ENCODE measurements around the gene ATXN7L1.

ATXN7L1 gene

GRCh38 chr7:105648561-105649401 is 227.6 kb downstream of the ATXN7L1 start:
- no peak for DNase-seq (ENCODE audit: low read depth in 2 of 2)

DNA sequence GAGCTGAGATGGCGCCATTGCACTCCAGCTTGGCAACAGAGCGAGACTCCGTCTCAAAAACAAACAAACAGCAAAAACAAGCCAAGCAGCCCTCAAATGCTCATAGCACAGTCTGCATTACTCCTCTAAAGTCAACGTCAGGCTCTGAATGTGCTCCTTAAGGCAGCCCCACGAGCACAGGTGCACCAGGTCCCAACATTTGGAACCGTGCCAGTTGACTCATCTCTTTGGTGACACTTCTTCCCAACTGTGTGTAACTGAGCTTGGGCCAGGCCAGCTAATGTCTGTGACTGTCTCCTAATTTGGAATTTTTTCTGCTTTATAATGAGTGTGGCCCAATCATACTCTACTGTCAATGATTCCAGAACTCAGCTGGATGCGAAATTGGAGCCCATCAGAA is 228.8 kb downstream of the ATXN7L1 start:
- no peak for DNase-seq (ENCODE audit: low read depth in 2 of 2)

- no peak for DNase-seq (ENCODE audit: low read depth in 2 of 2)
These were observed 231.5 kb downstream of the ATXN7L1 start for GRCh38 chr7:105644937-105645336.

DNA sequence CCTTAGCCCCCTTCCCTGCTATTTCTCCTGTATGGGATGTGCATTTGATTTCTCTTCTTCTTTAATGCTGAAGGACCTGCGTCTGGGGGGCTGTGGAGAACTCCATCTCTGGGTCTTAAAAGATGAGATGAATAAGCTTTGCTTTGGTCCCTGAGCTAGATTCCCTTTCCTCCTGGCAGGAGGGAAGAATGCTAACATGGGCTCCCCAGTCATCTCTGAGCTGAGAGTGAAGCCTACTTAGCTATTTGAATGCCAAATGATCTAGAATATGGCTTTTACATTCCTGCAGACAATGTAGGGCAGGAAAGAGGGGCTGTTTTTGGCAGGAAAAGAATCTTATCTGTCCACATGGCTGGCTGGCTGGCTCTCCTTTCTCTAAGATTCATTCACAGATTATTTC is 232.5 kb downstream of the ATXN7L1 start:
- no peak for DNase-seq (ENCODE audit: low read depth in 2 of 2)

- DNase-seq (ENCODE audit: low read depth in 2 of 2), result no peak
These were observed 233.0 kb downstream of the ATXN7L1 start for GRCh38 chr7:105643384-105643783.

- no peak for DNase-seq (ENCODE audit: low read depth in 2 of 2)
These were observed 234.1 kb downstream of the ATXN7L1 start for GRCh38 chr7:105642264-105642663.

- no peak for DNase-seq (ENCODE audit: low read depth in 2 of 2)
These were observed 235.2 kb downstream of the ATXN7L1 start for GRCh38 chr7:105640956-105641810.

DNA sequence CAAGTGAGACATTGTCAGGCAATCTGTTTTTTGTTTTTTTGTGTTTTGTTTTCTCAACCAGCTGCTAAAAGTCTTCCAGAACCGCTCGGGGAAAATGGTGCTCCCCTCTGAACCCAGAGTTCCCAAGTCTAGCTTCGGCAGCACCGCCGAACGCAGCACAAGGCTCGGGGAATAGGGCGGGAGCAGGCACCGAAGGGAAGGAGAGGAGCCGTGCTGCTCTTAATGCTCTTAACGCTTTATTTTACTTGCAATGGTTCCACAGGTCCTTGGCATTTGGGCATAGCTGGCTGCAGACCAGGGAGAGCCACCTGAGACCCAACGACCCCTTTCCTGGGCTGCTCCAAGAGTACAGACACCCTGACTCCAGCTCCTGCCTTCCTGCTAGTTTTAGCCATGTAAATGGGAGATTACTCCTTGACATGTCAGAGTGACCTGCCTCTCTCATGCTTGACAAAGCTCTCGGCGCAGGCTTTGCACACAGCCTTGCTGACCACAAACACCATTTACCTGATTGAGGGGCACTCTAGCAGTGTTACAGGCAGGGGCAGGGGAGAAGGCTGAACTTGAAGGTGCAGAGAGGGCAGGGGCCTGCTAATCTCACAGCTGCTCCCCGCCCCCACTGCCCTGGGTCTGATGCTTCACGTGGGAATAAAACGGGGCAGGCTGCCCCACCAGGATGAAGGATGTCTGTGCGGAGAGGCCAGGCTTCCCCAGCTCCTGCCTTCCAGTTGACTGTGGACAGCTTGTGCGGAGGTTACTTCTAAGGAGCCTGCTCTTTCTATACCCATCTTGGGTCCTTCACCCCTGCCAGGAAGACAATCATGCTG is 236.5 kb downstream of the ATXN7L1 start:
- no peak for DNase-seq (ENCODE audit: low read depth in 2 of 2)

DNA sequence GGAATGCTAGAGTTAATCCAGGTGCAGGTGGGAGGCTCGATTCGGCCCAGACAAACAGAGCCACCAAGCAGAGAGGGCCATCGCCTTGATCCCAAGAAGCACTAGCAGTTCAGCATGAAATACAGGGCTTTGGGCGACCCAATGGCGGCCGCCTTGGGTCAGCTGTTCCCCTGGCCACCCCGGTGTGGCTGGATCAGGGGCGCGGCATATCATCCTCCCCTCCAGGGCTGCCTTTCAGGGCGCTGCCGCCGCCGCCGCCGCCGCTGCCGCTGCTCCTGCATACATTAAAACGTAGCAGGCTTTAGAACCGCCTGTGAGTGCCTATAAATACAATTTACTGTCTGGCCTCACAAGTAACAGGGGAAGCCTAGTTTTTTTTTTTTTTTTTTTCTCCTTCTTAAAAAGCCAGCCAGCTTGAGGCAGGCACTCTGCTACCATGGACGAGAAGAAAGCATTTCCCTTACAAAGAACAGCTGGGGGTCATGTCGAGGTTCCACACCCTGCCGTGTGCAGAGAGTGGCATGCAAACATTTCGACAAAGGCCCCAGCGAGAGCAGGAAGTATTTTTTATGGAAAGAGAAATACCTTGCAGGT is 237.4 kb downstream of the ATXN7L1 start:
- DNase-seq (ENCODE audit: low read depth in 2 of 2), result no peak

DNA sequence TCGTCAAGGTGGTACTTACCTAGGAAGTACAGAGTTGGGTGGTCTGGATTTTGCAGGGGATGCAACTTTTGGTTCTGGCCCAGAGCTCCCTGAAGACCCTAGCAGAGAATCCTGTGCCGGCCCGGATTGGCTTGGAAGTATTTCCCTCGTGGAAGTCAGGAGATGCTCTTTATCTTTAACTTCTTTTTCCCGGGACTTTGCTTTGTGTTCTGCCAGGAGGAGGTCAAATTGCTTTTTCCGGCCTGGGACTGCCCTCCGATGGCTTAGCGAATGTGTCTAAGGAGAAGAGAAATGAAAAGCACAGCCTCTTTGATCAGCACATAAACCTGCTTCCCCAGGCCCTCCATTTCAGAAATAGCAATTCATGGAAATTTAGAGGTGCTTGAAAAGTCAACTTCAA is 238.1 kb downstream of the ATXN7L1 start:
- DNase-seq (ENCODE audit: low read depth in 2 of 2), result no peak

DNA sequence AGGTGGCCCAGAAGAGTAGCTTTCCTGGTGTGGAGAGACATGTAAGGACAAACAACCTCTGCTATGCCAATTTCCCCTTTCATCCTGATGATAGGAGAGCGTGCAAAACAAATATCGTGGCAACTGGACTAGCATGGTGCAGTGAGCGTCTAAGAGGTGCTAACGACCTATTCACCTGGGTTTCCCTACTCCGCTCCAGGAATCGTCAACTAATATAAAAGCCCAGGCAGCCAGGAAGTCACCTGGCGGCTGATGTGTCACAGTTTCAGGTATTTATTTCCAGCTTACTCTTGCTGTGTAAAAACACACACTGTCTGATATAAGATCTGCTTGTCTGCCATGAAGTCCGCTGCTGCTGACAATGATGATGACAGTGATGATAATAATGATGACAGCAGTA is 238.6 kb downstream of the ATXN7L1 start:
- DNase-seq (ENCODE audit: low read depth in 2 of 2), result no peak

- no peak for DNase-seq (ENCODE audit: low read depth in 2 of 2)
These were observed 239.4 kb downstream of the ATXN7L1 start for GRCh38 chr7:105636982-105637381.

GRCh38 chr7:105635197-105635596 is 241.2 kb downstream of the ATXN7L1 start:
- DNase-seq (ENCODE audit: low read depth in 2 of 2), result no peak

DNA sequence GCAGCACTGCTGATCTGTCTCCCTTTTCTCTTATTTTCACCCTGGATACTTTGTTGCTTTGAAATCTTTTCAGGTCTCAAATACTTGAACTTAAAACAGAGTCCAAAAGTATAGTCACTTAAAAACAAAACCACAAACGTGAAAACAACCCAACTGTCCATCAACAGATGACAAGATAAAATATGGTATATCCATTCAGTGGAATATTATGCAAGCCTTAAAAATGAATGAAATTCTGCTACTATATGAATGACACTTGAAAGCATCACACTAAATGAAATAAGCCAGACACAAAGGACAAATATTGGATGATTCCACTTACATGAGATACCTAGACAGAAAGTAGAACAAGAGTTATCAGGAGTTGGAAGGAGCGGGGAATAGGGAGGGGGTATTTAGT is 250.4 kb downstream of the ATXN7L1 start:
- no peak for DNase-seq (ENCODE audit: low read depth in 2 of 2)

- no peak for DNase-seq (ENCODE audit: low read depth in 2 of 2)
These were observed 252.5 kb downstream of the ATXN7L1 start for GRCh38 chr7:105623906-105624305.

GRCh38 chr7:105623378-105623777 is 253.0 kb downstream of the ATXN7L1 start:
- no peak for DNase-seq (ENCODE audit: low read depth in 2 of 2)

- no peak for DNase-seq (ENCODE audit: low read depth in 2 of 2)
These were observed 254.2 kb downstream of the ATXN7L1 start for GRCh38 chr7:105622106-105622731.

DNA sequence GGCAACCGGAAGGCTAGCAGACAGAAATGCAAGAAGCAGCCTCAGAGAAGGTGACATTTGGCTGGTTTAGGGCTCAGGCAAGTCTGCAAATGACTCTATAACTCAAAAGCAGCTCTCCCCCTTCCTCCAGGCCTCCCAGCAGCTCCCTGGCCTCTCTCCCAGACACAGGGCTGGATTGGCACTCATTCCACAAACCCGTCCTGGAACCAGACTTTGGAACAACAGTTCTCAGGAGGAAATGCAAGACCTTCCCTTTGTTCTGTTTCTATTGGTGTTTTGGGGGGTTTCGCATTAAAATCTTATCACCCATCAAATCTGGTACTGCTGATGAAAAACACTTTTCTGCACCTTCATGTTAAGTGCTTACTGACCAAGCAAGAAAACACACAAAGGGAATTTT is 254.8 kb downstream of the ATXN7L1 start:
- DNase-seq (ENCODE audit: low read depth in 2 of 2), result no peak

- DNase-seq (ENCODE audit: low read depth in 2 of 2), result no peak
These were observed 255.2 kb downstream of the ATXN7L1 start for GRCh38 chr7:105621176-105621575.

- DNase-seq (ENCODE audit: low read depth in 2 of 2), result no peak
These were observed 256.8 kb downstream of the ATXN7L1 start for GRCh38 chr7:105619590-105619989.

GRCh38 chr7:105618016-105618296 is 258.4 kb downstream of the ATXN7L1 start:
- DNase-seq (ENCODE audit: low read depth in 2 of 2), result no peak

Data from stimulated activated CD8-positive, alpha-beta memory T cell treated with anti-CD3 and anti-CD28 coated beads, Interleukin-7, amount 100 ng/mL, for 4 hours (primary cell).